ENCODE data around the gene PICK1.

- TF ChIP-seq POLR2A (IDR thresholded peaks at IDR 0.05; ENCODE audit: low read depth, low read length) (no peak), TAF1 (IDR thresholded peaks at IDR 0.05; ENCODE audit: borderline replicate concordance, low read depth, low read length) (no peak), SRF (IDR thresholded peaks at IDR 0.05; ENCODE audit: low read depth in 2 of 2, low read length in 2 of 2) (no peak)
- TF ChIP-seq, protein P1, sequence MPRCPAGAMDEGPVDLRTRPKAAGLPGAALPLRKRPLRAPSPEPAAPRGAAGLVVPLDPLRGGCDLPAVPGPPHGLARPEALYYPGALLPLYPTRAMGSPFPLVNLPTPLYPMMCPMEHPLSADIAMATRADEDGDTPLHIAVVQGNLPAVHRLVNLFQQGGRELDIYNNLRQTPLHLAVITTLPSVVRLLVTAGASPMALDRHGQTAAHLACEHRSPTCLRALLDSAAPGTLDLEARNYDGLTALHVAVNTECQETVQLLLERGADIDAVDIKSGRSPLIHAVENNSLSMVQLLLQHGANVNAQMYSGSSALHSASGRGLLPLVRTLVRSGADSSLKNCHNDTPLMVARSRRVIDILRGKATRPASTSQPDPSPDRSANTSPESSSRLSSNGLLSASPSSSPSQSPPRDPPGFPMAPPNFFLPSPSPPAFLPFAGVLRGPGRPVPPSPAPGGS (IDR thresholded peaks at IDR 0.05; ENCODE audit: borderline replicate concordance, insufficient read depth, low read depth, low read length, poor library complexity, severe bottlenecking), result no peak
- TF ChIP-seq, protein P2, sequence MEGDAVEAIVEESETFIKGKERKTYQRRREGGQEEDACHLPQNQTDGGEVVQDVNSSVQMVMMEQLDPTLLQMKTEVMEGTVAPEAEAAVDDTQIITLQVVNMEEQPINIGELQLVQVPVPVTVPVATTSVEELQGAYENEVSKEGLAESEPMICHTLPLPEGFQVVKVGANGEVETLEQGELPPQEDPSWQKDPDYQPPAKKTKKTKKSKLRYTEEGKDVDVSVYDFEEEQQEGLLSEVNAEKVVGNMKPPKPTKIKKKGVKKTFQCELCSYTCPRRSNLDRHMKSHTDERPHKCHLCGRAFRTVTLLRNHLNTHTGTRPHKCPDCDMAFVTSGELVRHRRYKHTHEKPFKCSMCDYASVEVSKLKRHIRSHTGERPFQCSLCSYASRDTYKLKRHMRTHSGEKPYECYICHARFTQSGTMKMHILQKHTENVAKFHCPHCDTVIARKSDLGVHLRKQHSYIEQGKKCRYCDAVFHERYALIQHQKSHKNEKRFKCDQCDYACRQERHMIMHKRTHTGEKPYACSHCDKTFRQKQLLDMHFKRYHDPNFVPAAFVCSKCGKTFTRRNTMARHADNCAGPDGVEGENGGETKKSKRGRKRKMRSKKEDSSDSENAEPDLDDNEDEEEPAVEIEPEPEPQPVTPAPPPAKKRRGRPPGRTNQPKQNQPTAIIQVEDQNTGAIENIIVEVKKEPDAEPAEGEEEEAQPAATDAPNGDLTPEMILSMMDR (IDR thresholded peaks at IDR 0.05 in 2 of 3, conservative IDR thresholded peaks at IDR 0.05 in 1 of 3; ENCODE audit: control insufficient read depth in 2 of 3, extremely low read depth in 1 of 3, insufficient read depth in 1 of 3, low read depth in 3 of 3, low read length in 3 of 3), result no peak
- TF ChIP-seq, protein P3, sequence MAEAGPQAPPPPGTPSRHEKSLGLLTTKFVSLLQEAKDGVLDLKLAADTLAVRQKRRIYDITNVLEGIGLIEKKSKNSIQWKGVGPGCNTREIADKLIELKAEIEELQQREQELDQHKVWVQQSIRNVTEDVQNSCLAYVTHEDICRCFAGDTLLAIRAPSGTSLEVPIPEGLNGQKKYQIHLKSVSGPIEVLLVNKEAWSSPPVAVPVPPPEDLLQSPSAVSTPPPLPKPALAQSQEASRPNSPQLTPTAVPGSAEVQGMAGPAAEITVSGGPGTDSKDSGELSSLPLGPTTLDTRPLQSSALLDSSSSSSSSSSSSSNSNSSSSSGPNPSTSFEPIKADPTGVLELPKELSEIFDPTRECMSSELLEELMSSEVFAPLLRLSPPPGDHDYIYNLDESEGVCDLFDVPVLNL (IDR thresholded peaks at IDR 0.05; ENCODE audit: low read depth, low read length), result no peak
- TF ChIP-seq, protein P4, sequence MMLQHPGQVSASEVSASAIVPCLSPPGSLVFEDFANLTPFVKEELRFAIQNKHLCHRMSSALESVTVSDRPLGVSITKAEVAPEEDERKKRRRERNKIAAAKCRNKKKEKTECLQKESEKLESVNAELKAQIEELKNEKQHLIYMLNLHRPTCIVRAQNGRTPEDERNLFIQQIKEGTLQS (IDR thresholded peaks at IDR 0.05; ENCODE audit: borderline replicate concordance, extremely low read depth, low read depth, low read length), result no peak
These were observed 25.7 kb upstream of the PICK1 start for GRCh38 chr22:38031491-38031890.
